GM21737 (cell line): Measurements from ENCODE around the gene FOXC1.

Source experiments
- ATAC-seq: cut with Tn5 transposase; IDR thresholded peaks from one replicate; pipeline ENCODE4 v1.9.1; 2021; ENCODE audit warnings: mild to moderate bottlenecking, moderate library complexity; ENCODE audit not compliant: unreplicated experiment

FOXC1 gene

DNA sequence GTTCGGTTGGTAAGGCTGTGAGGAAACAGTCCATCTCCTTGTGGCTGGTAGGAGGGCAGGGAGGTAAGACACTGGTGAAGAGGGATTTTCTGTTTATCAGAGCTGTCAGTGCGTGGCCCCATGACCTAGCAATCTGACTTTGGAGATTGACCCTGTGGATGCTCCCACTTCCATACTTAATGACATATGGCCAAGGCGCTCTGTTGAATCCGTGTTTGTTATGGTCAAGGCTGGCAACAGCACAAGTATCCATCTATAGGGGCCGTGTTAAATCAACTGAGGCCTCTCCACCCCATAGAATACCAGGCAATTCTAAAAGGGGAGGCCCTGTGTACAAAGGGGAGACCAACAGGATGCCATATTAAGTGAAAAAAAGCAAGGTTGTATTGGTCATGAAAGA lies 25.6 kb upstream of the FOXC1 start:
- no peak for ATAC-seq

DNA sequence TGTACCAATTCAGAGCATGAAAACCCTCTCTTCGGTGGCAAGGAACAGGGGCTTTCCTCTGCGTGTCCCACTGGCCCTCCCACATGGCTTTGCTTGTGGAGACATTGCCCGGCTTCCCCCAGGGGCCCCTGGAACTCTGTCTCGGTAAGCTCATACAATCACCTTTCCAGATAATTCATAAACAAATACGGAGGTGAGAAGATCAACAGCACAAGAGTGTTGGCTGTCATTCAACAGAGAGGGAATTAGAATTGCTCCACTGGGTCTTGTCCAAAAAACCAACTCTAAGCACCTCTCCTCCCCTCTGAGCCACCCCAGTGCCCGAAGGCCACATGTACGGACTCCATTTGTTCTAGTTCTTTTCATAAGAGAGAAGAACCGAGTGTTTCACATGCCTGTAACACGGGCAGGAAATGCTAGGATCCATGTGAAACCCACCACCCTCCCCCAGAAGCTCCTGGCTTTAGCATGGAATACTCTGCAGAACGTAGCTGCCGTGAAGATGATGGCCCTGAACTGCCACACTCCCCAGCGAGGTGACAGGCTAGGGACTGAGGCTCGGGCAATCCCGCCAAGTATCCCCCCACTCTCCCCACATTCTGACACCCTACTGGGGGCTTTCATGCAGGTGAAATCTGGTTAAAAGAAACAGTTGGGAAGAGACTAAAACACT lies 24.6 kb upstream of the FOXC1 start:
- no peak for ATAC-seq

DNA sequence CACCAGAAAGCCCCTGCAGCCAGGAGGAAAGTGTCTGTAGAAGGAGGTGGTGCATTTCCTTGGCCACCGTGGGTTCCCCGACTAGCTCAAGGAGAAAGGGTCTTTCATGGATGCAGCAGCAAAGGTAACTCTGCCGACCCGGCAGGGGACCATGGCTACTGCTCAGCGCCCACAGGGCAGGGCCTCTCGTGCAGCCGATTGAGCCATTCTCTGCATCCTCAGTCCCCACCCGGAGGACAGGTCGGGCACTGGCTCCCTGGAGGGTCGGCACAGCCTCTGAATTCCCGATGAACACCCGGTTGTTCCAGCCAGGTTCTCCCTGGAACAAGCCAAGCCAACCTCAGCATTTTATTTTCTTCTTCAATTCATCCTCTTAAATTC lies 24.1 kb upstream of the FOXC1 start:
- ATAC-seq: no peak

DNA sequence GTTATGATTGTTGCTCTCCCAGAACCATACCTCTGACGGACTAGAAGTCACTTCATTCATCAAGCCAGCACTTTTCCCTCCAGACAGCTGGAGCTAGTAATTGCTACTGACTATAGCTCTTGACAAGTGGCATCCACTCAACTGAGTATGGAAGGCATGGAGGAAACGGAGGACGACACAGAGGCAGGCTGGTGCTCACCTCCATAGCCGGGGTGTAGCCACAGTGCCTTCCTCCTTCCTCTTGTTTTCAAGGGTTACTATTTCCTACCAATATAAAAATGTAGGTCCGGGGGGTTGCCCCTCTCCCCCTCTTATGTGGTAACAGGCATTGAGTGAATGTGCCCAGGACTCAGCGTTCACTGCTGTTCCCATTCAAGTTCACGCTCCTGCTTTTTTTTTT lies 23.5 kb upstream of the FOXC1 start:
- no peak for ATAC-seq

DNA sequence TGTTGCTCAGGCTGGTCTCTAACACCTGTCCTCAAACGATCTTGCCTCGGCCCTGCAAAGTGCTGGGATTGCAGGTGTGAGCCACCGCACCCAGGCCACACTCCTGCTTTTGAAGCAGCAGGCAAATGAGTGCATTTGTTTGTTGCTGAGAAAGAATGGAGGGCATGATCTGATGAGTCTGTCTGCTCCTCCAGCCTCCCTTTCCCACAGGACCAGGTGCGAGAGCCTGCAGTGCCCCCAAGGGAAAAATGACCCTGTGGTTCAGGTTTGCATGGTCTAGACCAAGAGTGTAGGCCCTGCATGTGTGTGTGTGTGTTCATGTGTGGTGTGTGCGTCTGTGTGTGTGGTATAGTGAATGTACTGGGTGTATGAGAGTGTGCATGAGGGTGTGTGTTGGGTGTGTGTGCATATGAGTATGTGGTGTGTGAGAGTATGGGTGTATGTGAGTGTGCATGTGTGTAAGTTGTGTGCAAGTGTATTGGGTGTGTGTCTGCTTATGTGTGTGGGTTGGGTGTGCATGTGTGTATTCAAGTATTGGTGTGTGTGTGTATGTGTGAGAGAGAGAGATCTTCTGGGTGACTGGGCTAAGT lies 22.8 kb upstream of the FOXC1 start:
- no peak for ATAC-seq

DNA sequence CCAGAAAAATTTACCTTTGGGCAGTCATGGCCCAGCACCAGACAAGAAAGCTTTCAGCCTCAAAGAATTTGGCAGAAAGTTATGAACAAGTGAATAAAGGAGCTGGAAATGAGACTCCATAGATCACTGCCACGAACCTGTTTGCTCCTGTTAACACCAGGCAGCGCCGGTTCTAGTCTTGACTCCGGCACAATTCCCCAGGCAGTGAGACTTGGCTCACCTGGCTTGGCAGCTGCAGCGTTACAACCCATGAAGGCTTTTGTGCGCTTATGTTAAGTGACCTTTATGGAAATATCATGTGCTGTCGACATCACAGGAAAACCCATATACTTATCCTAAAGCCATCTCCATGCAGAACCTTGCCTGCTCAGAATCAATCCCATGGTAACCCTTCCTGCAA lies 22.2 kb upstream of the FOXC1 start:
- no peak for ATAC-seq

DNA sequence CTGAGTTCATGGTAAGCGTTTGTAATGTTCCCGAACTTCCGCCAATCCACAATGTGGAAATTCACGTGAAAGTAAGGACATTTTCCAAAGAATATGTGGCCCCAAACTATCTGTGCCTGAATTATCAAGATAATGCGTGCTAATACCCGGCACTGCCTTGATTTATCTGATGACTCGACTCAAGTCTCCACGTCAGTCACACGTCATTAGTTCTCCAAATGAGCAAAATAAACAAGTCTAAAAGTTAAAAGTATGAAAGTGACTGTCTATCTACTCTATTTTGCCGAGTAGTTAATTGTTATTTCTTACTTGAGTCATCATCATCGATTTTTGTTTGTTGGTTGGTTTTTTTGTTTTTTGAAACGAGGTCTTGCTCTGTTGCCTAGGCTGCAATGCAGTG lies 21.7 kb upstream of the FOXC1 start:
- no peak for ATAC-seq

DNA sequence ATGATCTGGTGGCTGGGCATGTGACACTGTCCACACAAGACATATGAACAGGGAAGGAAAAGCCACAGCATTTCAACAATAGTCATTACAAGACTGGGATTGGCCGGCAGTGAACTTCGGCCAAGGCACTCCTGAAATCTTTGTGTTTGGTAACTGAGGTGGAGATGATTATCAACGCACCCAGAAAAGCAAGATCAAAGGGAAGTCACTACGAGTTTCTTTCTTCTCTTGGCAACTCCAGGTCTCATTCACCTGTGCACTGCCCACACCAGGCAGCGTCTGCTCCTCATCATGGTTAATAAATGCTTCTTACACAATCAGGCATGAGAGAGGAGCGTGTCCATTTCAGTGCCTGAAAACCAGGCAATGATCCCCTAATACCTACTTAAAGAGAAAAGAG lies 20.5 kb upstream of the FOXC1 start:
- no peak for ATAC-seq

DNA sequence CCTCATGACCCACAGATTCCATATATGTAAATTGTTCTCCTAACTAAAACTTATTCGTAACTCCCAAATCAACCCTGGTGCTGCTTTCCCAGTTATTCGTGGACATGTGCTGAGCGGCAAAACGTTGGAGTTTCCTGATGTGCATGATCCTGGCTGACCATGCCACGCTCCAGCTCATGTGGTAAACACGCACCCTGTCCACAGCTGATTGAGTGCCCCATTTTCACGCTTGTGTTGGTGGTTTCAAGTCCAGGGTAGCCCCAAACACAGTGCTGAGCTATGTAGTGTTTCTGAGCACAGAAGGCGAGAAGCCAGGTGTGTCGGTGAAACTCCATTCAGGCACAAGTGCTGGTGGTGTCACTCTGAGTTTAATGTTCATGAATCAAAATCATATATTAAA lies 19.1 kb upstream of the FOXC1 start:
- ATAC-seq: no peak

DNA sequence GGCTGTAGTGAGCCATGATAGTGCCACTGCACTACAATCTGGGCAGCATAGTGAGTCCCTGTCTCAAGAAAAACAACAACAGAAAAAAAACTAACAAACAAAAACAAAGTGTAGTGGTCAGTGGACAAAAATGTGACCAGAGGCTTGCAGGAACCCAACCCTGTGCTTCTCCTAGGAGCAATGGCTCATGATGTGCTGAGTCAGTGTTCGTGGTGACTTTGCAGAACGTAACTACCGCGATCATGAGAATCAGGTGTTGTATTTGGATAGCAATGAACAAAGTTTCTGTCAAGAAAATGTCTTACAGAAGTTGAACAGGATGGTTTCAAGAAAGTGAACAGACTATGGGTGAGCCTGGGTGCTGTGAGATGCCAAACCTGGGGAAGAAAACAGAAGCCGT lies 18.5 kb upstream of the FOXC1 start:
- no peak for ATAC-seq

DNA sequence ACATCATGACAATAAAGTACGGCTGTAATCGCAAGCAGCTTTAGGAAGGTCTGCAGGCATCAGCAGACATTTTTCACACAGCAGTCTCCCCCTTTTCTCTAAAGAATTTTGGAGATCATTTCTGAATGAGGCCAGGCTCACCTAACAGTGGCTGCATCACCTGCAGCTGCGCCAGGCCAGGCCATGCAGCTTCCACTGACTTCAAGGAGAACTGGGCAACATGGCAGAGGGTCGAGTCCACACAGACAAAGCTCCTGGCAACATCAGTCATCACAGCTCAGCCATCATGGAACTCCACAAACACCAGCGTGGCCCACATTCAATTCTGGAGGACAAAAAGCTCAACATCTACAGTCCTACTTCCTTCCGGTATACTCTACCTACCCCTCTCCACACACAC lies 17.8 kb upstream of the FOXC1 start:
- no peak for ATAC-seq

DNA sequence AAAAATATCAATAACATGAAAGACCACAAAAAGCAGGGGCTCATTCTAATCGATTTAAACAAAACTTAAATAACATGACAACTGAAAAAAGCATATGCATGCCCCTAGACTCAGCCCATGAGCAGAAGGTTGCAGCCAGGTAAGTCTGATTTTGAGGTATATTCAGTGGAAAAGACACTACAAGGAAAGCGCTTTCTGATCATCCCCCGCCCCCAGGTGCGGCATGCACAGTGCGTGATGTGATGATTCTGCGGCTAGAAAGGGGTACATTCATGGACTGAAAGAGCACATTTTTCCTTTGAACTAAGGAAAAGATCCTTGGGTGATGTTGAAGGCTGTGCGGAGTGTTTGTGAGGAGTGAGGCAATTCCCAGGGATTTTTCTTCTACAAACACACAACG lies 16.9 kb upstream of the FOXC1 start:
- no peak for ATAC-seq

DNA sequence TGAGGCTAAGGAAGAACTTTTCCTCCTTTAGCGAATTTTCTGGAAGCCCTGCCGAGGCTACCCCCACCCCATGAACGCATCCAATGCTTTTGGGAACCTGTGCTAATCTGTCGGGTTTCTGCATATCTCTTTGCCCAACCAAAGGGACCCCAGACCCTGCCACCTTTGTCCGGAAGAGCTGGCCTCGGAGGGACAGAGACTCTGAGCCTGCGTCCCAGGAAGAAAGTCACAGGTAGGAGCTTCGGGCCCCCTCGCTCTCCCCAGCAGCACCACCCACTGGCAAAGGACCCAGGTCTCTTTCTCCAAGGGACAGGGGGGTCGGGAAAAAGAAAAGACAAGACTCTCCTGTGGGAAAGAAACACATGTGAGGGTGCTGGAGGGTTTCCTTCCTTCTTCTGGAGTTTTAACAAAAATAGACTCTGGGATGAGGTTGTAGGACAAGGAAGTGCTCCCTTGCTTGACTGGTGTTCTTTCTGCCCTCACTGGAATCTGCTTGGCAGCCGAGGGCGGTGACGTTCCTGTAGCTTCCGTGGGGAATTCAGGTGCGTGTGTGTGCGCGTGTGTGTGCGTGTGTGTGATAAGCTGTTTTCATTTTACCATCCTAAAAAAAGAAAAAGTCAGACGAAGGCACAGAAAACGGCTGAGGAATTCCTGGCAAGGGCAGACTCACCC lies 16.3 kb upstream of the FOXC1 start:
- ATAC-seq: no peak

DNA sequence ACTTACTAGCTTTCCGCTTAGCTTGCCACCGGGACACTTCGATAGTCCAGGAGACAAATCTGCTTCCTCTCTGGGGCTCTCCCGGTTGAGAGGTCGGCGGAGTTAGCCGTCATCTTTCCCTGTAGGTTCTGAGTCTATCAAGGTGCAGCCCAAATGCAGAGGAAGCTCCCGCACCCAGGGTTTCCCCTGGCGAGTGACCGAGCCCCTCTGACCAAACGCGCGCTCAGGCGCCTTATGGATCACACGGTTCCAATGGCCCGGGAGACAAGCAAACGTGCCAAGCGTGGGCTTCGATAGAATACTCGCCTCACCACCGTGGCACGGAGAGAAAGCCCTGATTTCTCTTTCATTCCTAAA lies 15.8 kb upstream of the FOXC1 start:
- no peak for ATAC-seq

DNA sequence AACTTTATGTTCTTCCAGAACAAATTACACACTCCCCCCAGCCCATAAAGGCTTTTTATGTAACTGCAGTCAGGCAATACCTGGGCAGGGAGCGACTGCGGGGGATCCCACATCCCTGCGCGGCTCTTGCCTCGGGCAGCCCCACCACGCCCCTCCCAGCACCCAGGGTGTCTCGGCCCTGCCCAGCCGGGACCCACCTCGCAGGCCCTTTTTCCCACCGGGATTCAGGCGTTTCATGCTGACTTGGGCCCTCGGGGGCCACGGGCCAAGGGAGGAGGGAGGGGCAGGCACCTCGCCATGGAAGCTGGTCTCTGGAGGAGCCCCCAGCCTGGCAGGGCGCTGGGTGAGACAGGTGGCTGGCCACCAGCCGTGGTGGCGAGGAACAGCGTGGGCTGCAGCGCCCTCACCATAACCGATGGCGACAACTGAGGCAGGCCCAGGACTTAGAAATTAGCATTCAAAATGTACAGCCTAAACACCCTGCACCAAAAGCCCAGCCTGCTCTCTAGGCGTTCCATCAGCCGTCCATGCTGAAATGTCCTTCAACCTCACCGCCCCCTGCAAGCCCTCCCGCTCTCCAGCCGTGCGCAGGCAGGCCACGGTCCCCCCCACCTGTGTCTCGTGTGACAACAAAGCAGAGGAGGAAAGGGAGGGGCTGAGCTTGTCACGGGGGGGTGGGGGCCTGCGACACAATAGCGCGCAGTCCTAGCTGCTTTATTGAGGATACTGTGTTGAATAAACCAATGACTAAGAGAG lies 15.1 kb upstream of the FOXC1 start:
- ATAC-seq: no peak

DNA sequence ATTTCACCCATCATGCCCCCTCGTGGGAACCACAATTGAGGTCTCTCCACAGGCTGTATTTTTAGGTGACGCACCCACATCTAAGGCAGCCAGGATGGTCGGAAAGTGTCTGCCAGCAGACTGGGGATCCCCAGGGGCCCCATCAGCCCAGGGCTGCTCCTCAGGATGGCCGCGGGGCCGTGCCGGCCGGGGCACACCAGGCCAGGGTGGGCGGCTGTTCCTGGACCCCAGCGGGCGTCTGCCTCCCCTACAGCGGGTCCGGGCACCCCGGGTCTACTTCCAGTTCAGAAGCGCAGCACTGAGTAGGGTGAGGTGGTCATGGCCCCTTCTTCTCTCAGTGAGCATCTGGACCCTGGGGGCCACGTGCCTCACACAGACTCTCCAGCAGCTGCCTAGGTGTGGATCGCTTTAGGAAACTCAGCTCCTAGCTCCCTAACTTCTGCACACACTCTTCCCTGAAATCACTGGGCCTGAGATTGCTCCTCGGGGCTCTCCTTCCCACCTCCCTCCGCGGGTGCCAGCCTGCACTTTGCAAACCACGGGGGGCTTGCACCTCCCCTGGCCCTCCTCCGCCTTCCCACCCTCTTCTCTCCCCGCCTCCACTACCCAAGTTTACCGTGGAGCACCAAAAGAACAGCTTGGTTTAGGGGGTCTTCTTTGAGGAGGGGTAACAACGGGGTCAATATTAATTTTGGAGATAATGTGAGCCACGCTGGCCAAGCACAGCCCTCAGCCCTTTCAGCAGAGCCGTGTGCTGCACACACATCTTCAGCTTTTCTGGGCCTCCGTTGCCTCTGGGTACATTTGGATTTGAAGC lies 14.2 kb upstream of the FOXC1 start:
- ATAC-seq: no peak

DNA sequence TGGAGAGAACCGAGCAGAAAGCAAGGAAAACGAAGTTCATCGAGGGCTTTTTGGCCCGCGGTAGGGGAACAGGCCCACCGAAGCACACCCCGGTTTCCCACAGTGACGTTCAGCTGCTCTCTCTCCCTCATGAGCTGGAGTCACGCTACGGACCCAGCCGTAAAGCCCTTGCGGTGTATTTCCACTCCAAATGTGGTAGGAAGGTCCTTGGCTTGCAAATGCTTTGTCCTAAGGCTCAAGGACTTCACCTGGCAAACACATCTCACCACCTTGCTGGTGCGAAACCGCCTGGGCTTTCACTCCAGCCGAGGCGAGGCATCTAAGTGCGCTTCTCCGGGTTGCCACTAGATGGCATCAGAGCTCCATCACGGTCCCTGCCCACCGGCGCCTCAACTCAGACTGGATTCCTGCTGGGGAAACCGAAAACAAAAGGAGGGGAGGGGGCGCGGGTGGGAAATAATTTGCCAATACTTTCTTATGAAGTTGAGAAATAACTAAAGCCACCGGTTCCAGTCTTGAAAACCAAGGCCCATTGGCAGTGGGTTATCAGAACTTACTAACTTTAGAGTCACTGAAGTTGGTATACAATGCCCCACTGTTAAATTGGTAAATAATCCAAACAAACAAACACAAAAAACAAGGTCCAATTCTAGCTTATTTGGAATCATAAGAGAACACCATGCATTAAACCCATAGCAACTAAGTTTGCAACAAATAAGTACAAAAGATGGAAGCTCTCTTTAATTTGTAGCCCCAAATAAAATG lies 13.4 kb upstream of the FOXC1 start:
- ATAC-seq: no peak

DNA sequence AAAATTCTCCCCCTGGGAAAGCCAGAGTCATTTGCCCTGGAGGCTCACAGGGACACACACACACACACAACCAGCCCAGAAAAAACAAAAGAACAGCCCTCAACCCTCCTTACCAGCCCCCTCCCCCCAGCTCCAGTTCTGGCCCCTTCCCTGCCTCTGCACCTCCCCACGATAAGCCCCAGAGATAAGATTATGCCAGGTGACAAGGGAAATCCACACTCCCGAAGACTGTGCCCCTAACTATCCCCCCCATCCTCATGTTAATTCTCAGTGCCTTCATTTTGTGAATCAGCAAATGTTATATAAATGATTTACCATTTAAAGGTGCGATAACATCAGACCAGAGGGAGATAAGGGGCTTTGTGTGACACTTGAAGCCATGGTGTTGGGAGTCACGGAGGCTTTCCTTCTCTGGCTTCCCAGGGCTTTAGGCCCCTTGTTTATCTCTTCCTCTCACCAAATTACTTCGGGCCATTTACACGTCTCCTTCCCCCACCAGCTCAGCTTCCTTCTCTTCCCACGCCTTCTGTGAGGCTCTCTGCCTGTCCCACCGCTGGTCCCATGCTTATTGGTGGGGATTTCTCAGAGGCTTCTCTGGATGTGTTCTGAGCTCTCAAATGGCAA lies 12.5 kb upstream of the FOXC1 start:
- no peak for ATAC-seq

DNA sequence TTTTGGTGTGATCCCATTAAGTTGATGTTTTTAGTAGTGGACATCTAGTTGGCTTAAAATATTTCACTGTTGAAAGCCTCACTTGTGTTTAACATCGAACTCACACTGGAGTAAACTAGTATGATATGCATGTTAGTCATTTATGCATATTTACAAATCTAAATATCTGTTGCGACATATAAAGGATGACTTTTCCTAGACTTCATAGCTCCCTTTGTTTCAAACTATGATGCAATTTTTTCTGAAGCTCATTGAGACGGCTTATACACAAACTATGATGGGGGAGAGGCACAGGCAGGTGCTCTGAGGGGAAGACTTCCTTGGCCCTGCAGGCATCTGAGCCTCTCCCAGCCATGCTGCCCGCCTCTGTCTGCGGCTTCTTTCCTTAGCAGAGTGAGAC lies 11.8 kb upstream of the FOXC1 start:
- ATAC-seq: no peak

DNA sequence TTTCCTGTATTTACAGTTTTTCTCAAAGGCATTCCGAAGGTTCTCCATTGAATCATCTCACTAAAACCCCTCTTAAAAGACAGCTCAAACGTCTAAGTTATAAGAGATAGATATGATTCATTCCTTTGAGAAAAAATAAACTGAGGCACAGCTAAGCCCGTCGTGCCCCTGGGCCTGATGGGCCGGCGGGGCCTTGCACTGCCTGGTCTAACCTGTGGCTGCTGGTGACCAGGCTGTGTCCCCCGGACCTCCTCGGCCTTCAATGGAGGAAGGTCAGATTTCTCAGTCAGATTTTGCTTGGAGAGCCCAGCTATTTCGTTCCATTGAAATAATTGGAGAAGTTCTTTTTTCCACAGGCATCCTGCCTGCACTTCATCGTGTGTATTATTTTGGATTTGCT lies 11.3 kb upstream of the FOXC1 start:
- no peak for ATAC-seq
